Body of pancreas (tissue), 4 donors: ENCODE measurements around the gene SAPCD2. TPM values are rescaled to one million over a fixed set of nuclear protein-coding genes. Genes with fewer than 3 reads are reported as not detected.

Source experiments
- ATAC-seq: fragments of 150-250 bp; one replicate; pipeline ENCODE4 v1.9.1; 2016
- DNase-seq, 4 donors: peaks; one replicate each; pipeline ENCODE4 v3.0.0-alpha.2; 2019
- H3K27ac ChIP-seq, 4 donors: fragments of 200-600 bp; sonication (generic); 1 replicate in 3 of 4; 2 replicates in 1 of 4; pipeline versions ENCODE4 v1.5.1 to v1.6.1; 2016 to 2019; ENCODE audit warnings: mild to moderate bottlenecking in 1 of 4, mixed read lengths in 1 of 4, moderate library complexity in 1 of 4
- H3K27me3 ChIP-seq, 2 donors: fragments of 200-600 bp; sonication (generic); one replicate each; pipeline ENCODE4 v1.6.0; 2016; ENCODE audit warnings: mild to moderate bottlenecking in 1 of 2
- H3K36me3 ChIP-seq, 2 donors: fragments of 200-600 bp; sonication (generic); replicated peaks in 1 of 2; 2 replicates each; pipeline ENCODE4 v1.5.1; 2016; ENCODE audit warnings: low read depth in 2 of 2; ENCODE audit not compliant: insufficient read depth in 1 of 2
- H3K4me1 ChIP-seq: fragments of 200-600 bp; sonication (generic); one replicate; pipeline ENCODE4 v1.6.0; 2016
- H3K4me3 ChIP-seq, 2 donors: fragments of 200-600 bp; sonication (generic); 1 replicate in 1 of 2; 2 replicates in 1 of 2; pipeline ENCODE4 v1.5.1; 2016 to 2019
- H3K9me3 ChIP-seq, 3 donors: fragments of 200-600 bp; sonication (generic); 1 replicate in 2 of 3; 2 replicates in 1 of 3; pipeline ENCODE4 v1.5.1; 2016
- POLR2A ChIP-seq, 3 donors: fragments of 450-650 bp; IDR thresholded peaks; one replicate each; pipeline ENCODE4 v1.6.1; 2016; ENCODE audit warnings: antibody characterized with exemption in 3 of 3, mild to moderate bottlenecking in 2 of 3
- WGBS, 2 donors: methylation state at CpG; one replicate each; pipeline ENCODE4 v1.1.5; 2017; 5-methylcytosine and 5-hydroxymethylcytosine counted together
- intact Hi-C: fragments of 100-400 bp; cut with DNase I; formaldehyde crosslinking; loops from one replicate; pipeline ENCODE4 v1.15.1; 2023
- total RNA-seq, 2 donors: library from RNA; depleted of rRNA; stranded (reverse); fragments of >200 nt; gene quantifications; one replicate each; pipeline ENCODE4 v1.1.0, GENCODE V29; 2016
- TF ChIP-seq, protein P1 (sequence below), 7 experiments: fragments of 450-650 bp in 4 of 7; fragments of 200-600 bp in 3 of 7; sonication (generic) in 3 of 7; IDR thresholded peaks; one replicate each; pipeline ENCODE4 v1.5.1; 2016 to 2019; ENCODE audit warnings: antibody characterized with exemption in 7 of 7

The SAPCD2 gene
- total RNA-seq, 2 donors from 2014 or later, result 0.66 to 0.78 TPM

GRCh38 chr9:137070906-137071275 is 534 bp upstream of the SAPCD2 start:
- DNase-seq (peak in 1 of 4 donors; percentile 71), ATAC-seq (peak; percentile 44)
- peaks cover 24% of the 10 kb centered on the region for H3K4me1 ChIP-seq
- H3K4me3 ChIP-seq, result no peak overlapping the region
- no peaks in the 10 kb centered on the region for H3K27me3 ChIP-seq
- no peaks in the 10 kb centered on the region for H3K36me3 ChIP-seq
- peak overlapping the region; percentile 40 to 88 (median 72) for H3K27ac ChIP-seq
- TF ChIP-seq, protein P1, sequence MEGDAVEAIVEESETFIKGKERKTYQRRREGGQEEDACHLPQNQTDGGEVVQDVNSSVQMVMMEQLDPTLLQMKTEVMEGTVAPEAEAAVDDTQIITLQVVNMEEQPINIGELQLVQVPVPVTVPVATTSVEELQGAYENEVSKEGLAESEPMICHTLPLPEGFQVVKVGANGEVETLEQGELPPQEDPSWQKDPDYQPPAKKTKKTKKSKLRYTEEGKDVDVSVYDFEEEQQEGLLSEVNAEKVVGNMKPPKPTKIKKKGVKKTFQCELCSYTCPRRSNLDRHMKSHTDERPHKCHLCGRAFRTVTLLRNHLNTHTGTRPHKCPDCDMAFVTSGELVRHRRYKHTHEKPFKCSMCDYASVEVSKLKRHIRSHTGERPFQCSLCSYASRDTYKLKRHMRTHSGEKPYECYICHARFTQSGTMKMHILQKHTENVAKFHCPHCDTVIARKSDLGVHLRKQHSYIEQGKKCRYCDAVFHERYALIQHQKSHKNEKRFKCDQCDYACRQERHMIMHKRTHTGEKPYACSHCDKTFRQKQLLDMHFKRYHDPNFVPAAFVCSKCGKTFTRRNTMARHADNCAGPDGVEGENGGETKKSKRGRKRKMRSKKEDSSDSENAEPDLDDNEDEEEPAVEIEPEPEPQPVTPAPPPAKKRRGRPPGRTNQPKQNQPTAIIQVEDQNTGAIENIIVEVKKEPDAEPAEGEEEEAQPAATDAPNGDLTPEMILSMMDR (IDR thresholded peaks at IDR 0.05), result peak in 4 of 7 experiments; percentile 28 to 42 (median 32)
- peak in 1 of 3 donors; percentile 9 for TF ChIP-seq POLR2A (IDR thresholded peaks at IDR 0.05)
- WGBS, 2 donors, result 3 to 10% methylated on average over 2 to 6 of the region's 6 CpGs
- intact Hi-C loops, result no loop called here
- H3K9me3 ChIP-seq, result no peaks in the 10 kb centered on the region

- DNase-seq (no peak), ATAC-seq (no peak)
- no peaks in the 10 kb centered on the region for H3K36me3 ChIP-seq
- H3K9me3 ChIP-seq, result no peaks in the 10 kb centered on the region
- H3K4me1 ChIP-seq, result peaks cover 24% of the 10 kb centered on the region
- intact Hi-C loops, result no loop called here
- no peaks in the 10 kb centered on the region for H3K27me3 ChIP-seq
- H3K27ac ChIP-seq, result no peak overlapping the region
- H3K4me3 ChIP-seq, result no peak overlapping the region
- TF ChIP-seq, protein P1 (IDR thresholded peaks at IDR 0.05), result no peak
- no peak for TF ChIP-seq POLR2A (IDR thresholded peaks at IDR 0.05)
- WGBS, 2 donors, result 6% methylated on average over 51 of the region's 52 CpGs; no CpG with 5 or more reads in 1 of the 2 donors
These were observed 757 bp downstream of the SAPCD2 start for GRCh38 chr9:137069508-137070091.

DNA sequence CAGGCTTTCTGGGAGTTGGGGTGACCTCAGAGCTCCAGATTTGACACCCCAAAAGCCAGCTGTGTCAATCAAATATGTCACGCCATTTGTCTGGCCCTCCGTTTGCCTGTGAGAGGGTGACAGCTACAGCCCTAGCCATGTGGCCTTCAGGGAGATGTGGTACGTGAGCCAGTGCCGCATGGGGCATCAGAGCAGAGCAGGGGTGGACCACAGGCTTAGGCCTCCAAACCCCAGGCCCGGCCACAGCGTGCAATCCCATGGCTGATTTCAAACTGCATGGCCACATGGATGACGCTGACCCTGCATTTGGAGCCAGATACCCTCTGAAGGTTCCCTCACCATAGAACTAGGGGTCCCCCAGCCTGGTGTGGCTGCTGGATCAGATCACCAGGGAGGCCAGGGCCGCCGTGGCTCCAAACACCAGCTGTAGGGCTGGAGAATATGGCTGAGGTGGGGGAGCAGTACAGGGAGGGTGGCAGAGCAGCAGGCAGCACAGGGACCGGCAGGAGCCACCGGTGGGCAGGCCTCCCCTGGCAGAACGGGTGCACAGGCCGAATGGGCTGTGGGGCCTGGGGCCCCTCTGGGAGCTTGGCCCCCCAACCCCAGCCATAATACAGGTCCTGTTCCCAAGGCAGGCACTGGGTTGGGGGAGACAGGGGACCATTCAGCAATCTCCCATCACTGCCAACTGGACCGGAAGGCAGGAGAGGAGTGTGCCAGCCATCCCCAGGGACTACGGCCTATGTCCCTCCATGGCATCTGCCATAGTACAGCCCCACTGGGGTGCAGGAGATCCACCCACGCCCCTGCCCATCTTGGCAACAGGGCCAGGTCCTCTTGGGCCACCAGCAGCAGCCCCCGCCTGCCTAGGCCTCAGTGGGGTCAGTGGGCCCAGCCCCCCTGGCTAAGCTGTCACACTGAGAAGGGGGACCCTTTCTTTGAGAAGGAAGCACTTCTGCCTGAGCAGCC is 1.5 kb downstream of the SAPCD2 start:
- 78 to 87% methylated on average over 3 to 17 of the region's 17 CpGs for WGBS, 2 donors
- no peak for TF ChIP-seq POLR2A (IDR thresholded peaks at IDR 0.05)
- TF ChIP-seq, protein P1 (IDR thresholded peaks at IDR 0.05), result no peak
- H3K27me3 ChIP-seq, result no peaks in the 10 kb centered on the region
- no peak for DNase-seq
- intact Hi-C loops, result no loop called here
- peaks cover 29% of the 10 kb centered on the region for H3K4me1 ChIP-seq
- no peak overlapping the region for H3K4me3 ChIP-seq
- H3K9me3 ChIP-seq, result no peaks in the 10 kb centered on the region
- H3K27ac ChIP-seq, result no peak overlapping the region
- H3K36me3 ChIP-seq, result no peaks in the 10 kb centered on the region
- ATAC-seq, result no peak

- TF ChIP-seq, protein P1 (IDR thresholded peaks at IDR 0.05), result peak; percentile 56 to 94 (median 86)
- no peak for TF ChIP-seq POLR2A (IDR thresholded peaks at IDR 0.05)
- intact Hi-C loops, result no loop called here
- Histone ChIP-seq H3K4me1 (peaks cover 30% of the 10 kb centered on the region), H3K27ac (no peak overlapping the region), H3K36me3 (no peaks in the 10 kb centered on the region), H3K9me3 (no peaks in the 10 kb centered on the region), H3K27me3 (no peaks in the 10 kb centered on the region), H3K4me3 (no peak overlapping the region)
- ATAC-seq (peak; percentile 47), DNase-seq (peak; percentile 84 to 87 (median 84))
- WGBS, 2 donors, result 49 to 69% methylated on average over 7 to 12 of the region's 12 CpGs
These were observed 2.4 kb downstream of the SAPCD2 start for GRCh38 chr9:137067860-137068538.
